Right lung (tissue), 5 donors: Measurements from ENCODE around the gene SUPT4H1. TPM values are rescaled to one million over a fixed set of nuclear protein-coding genes. Genes with fewer than 3 reads are reported as not detected.
"Not testable (repeated sequence)": the region's sequence is repeated elsewhere in the genome, so short reads cannot be mapped to it uniquely, and the experiment has no call there.

Experiments used
- DNase-seq, 2 donors: peaks; one replicate each; pipeline ENCODE4 v3.0.0-alpha.2; 2013
- polyA plus RNA-seq, 5 donors: library from polyadenylated mRNA; unstranded; fragments of 120-200 nt; gene quantifications; one replicate each; pipeline versions ENCODE4 v1.2.1 to v1.2.3, GENCODE V29; 2013; ENCODE audit warnings: inconsistent platforms in 1 of 5, low replicate concordance in 1 of 5; ENCODE audit not compliant: insufficient read length in 5 of 5, insufficient read depth in 1 of 5

The SUPT4H1 gene
- polyA plus RNA-seq, 5 donors: 123 to 142 (median 135) TPM

DNA sequence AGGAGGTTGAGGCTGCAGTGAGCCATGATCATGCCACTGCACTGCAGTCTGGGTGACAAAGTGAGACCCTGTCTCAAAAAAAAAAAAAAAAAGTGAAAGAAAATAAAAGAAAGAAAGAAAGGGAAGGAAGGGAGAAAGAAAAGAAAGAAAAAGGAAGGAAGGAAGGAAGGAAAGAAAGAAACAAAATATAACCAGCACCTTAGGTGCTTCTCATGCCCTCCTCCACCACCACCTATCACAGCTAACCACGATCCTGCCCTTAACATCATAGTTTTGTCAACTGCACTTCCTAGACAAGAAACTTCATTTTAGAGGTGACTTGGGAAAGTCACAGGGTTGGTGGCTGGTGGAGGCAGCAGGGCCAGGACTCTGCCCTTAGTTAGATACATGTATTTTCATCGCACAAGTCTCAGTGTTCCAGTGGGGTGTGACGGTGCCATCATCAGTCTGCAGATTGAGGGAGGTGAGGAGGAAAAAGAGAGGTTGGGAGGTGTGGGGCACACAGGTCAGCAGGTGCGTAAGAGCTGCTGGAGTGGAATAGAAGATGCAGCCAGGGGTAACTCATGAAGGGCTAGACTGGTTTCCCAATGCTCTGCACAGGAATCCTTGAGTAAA lies 10.0 kb downstream of the SUPT4H1 start:
- DNase-seq: no peak

DNA sequence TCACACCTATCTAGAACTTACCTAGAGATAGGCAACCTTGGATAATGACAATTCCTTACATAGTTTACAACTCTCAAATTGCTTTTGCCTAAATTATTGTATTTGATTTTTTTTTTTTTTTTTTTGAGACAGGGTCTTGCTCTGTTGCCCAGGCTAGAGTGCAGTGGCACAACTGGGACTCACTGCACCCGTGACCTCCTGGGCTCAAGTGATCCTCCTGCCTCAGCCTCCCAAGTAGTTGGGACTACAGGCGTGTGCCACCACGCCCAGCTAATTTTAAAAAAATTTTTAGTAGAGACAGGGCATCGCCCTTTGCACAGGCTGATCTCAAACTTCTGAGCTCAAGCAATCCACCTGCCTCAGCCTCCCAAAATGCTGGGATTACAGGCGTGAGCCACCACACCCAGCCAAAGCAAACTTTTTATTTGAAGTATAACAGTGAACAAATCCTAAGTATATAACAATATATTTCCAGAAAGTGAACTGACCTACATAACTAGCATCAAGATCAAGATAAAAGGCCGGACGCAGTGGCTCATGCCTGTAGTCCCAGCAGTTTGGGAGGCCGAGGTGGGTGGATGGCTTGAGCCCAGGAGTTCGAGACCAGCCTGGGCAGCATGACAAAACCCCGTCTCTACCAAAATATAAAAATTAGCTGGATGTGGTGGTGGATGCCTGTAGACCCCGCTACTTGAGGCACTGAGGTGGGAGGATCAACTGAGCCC lies 10.7 kb downstream of the SUPT4H1 start:
- DNase-seq: not testable (repeated sequence)

DNA sequence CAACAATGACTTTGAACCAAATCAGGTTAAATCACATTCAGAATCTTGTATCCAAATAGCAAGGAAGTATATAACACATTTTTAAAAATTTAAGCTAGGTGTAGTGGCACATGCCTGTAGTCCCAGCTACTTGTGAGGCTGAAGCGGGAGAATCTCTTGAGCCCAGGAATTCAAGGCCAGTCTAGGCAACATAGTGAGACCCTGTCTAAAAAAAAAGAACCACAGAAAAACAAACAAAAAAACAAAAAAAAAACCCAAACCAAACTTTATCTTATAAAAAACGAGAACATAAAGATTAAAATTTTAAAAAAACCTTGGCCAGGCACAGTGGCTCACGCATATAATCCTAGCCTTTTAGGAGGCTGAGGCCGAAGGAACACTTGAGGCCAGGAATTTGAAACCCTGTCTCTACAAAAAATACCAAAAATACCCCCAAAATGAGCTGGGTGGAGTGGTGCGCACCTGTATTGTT lies 11.6 kb downstream of the SUPT4H1 start:
- no peak for DNase-seq

DNA sequence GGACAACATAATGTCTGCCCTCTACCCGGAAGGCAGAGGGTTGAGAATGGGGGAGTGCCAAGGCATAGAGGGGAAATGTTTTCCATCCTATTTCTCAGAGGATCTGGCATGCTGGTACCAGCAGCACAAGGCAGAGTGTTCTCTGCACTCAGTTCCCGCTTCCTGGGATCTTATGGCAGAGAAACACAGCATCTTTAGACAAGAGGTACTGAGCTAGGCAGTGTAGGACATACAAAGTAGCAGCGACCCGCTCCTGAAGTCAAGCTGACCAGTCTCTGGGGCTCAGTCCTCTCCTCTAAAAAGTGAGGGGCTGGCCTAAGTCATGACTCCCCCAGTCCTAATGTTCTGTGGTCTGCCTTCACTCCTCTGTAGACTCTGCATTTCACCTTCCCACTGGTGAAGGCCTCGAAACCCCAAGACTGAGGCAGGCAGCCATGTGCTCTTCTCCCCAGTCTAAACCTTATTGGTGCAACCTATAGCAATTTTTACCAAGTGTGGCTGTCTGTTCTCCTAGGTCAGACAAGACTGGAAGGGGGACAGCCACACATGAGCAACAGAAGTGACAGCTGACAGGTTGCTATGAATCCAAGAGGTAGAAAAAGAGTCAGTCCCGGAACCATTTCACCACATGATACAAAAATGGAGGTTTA lies 12.1 kb downstream of the SUPT4H1 start:
- no peak for DNase-seq

DNA sequence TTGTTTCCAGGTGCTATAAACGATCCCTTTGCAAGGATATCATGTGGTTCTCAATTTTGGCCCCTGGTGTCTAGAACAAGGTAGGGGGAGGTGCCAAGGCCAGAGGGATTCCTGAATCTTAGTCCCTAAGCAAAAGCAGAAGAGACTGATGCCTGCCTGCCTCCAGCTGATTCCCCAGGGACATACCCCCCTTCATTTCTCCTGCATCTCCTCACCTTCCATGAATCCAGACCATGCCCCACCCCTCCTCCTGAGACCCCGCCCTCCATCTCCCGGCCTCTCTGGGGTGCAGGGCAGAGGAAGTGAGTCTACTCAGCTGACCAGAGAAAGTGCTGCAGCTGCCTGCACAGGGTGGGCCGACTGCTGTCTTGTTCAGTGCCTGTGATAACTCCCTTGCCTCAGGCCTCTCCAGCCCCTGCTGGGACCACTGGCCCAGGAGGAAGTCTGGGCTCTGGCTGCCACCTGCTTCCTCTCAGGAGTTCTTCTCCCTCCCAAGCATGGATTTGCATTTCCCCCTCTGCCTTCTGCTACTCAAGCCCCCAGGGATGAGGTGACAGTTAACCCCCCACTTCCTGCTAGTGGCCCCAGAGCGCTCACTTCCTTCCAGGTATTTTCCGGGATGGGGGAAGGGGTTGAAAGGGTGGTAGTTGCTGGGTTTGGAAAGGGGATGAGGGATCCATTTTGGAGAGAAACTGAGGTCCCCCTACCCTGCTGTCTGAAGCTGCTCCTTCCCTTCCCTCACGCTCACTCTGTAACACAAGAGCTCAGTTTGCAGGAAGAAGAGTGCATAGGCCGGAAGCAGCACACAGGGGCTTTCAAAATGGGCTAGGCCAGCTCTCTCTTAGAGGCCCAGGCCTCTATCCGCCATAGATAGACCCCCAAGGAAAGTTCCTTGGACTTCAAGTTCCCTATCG lies 12.9 kb downstream of the SUPT4H1 start:
- DNase-seq: no peak

DNA sequence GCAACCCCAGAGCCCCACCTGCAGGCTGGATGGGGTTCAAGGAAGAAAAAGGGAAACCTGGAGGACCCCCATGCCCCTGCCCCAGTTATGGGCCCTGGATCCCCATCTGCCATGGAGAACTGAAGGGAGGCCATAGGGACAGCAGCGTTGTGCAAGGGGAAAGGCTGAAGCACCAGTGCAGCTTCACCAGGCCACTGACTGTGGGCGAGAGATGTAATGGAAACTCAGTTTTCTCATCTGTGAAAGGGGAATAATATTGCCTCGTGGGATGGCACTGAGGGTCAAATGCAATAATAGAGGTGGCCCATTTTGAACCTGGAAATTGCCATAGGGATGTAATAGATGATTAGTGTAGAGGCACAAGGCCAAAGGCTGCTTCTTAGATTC lies 13.6 kb downstream of the SUPT4H1 start:
- DNase-seq: no peak

DNA sequence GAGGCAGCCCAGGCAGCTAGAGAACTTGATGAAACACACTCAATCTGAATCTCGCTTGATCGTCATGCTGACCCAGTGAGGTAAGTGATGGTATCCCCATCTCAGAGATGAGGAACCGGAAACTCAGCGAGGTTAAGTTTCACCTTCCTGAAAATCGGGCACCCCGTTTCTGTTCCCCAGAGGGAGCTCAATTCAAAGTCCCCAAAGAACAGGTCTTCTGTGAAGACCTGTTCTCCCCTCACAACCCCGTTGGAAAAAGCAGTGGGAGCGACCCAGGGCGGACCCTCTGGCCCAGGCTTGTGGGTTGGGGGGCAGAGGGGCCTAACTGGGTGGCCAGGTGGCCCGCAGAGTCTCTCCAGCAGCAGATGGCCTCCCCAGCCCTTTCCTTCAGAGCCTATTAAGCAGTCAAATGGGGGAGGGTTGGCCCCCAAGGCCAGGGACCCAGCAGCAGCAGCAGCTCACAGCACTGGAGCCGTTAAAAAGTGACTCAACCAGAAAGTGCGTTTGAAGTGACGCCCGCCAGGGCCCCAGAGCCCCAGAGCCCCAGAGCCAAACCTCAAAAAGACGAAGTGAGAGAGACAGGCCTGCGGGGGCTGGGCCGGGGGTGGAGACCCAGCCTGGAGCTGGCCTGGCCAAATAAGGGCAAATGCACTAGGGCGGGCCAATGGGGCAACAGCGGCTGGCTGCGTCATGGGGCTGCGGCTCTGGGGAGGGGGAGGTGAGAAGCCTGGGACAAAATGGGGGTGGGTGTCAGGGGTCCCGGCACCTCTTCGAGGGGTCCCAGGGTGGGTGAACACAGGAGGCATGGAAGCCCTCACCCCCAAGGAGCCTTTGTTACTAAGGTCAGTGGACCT lies 14.2 kb downstream of the SUPT4H1 start:
- DNase-seq: peak; percentile 69 to 73

DNA sequence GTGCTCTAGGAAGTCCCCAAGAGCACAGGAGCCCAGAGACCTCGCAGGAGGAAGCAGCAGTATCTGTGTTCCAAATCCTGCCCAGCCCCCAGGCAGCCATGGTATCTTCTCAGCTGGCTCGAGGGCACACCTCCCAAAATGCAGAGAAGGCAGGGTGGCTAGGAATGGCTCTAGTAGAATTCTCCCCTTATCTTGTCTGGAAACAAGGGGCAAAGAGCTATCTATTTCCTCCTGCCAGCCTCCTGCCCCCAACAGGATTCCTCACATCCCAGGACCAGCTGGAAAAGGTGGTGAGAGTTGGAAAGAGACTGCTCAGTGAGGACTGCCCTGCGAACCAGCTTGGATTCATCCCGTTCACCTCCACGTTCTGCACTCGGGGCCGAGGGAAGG lies 14.8 kb downstream of the SUPT4H1 start:
- DNase-seq: no peak

DNA sequence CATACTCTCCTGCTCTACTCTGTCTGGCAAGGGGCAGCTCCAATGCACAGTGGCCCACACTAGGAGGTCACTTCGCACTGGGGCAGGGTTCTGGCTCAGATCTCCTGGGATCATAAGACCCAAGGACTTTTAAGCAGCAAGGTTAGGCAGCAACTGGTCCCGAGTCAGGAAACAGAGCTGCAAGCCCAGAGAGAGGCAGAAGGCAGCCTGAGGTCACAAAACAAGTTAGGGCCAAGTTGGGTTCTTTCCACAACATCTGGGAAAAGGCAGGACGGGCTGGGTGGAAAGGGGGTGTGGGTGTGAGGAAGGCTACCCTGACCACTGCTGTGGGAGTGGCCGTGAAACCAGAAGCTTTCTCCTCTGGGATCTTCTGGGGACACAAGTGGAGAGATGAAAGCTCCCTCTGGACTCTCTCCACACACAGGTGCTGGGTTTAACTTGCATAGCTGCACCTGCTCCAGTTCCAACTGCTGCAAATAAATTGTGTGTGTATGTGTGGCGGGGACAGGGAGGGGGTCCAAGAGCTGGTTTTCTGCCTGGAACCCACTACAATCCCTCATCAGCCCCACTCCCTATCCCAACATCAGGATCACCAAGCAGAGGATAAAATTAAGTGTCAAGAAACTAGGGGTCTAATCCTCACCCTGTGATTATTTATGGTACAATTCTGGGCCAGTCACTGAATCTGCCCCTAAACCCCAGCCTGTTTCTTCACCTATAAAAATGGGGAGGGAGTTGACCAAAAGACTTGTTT lies 15.4 kb downstream of the SUPT4H1 start:
- no peak for DNase-seq

DNA sequence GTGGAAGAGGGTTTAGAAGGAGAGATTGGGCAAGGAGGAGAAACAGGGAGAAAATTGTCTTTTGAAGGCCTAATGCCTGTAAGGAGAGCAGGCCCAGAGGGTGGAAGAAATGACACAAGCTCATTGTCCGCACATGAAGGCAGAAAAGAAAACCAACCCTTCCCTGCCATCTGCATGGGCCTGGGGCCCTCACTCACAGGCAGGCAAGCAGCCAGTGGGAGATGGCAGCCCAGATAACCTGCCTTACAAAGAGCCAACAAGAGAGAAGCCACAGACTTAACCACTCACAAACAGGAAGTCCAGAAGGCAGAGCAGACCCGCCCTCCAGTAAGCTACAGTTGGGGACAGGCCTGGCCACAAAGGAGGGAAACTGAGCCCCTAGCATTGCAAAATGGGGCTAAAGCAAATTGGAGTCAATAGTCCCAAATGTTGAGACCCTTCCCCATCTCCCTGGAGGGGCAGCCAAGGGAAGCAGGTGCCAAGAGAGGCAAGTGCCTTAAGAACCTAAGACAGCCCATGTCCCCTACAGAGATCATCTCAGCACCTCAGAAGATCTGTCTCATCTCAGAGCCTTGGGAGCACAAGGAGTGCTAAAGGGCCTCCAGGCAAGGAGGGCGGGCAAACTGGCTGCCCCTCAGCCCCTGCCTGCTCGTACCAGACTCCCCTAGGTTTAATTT lies 16.1 kb downstream of the SUPT4H1 start:
- DNase-seq: no peak

DNA sequence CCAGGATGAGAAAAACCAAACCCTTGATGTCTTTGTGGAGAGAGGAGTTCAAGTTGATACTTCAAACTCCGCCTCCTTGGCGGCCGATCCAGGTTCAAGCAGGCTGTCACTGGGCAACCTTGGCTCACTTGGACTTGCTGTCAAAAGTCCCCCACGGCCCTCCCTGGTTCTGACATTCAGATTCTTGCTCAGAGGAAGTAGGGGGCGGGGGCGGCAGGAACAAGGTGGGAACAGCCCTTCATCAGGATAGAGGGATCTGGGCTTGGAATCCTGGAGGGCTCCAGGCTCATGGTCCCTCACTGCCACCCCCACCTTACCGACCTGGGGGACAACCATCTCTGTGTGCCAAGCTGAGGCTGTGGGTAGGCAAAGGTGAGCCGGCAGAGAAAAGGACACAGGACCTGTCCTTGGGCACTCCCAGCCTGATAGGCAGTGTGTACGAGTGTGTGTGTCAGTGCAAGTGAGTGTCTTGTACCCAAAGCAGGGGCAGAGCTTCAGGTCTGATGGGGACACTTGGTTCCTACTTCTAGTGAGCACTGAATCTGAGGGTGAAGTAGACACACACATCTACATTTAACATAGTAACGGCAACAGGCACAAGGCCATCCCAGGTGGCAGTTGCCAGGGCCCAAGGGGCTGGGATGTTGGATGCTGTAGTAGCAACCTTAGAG lies 16.8 kb downstream of the SUPT4H1 start:
- DNase-seq: no peak

DNA sequence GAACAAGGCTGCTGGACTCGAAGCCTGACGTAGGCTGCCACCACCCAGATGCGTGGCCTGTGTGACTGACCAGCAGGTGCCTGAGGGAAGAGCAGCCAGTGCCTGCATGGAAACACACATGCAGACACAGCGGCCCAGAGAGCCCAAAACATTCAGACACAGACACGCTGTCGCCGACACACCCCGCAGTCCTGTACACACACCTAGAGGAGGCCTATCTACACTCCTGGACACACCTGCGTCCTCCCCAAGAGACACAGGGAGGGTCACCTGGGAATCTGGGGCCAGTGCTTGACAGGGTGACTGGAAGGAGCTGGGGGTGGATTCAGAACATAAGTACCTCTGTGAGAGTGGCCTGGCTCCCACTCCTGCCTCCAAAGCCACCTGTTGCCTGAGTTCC lies 17.3 kb downstream of the SUPT4H1 start:
- no peak for DNase-seq

DNA sequence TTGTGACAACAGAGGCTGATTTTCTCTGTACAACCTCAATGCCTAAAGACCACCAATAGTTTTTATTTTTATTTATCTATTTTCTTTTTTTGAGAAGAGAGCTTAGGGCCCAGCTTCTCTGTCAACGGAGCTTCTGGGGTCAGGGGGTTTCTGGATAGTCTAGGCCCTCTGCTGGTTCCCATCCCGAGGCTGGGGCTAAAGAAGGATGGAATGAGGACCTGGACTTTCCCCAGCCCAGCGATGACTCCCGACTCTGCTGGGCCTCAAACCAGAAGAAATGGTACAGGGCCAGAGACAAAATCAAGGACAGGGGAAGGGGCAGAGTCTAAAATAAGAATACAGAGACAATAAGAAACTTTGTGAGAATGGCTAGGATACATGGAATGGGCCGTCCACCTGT lies 17.7 kb downstream of the SUPT4H1 start:
- no peak for DNase-seq

DNA sequence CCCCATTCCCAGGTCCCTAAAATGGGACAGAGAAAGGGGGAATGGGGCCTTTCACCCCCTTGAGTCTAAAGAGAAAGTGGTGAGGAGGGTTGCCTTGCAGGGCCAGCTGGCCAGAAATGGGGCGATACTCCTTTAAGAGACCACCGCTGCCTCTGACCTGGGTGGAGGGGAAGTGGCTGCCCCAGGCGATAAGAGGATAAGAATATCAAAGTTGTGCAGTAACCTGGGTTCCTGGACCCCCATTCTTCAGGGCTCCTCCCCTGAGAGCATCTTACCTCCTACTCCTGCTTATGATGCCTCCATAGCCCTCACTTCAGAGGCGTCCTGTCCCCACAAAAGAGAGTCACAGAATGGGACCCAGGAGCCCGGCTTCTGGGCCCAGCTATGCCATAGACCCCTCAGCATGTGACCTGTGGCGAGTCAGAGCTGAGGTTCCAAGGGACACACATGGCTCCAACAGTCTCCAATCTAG lies 18.2 kb downstream of the SUPT4H1 start:
- no peak for DNase-seq

DNA sequence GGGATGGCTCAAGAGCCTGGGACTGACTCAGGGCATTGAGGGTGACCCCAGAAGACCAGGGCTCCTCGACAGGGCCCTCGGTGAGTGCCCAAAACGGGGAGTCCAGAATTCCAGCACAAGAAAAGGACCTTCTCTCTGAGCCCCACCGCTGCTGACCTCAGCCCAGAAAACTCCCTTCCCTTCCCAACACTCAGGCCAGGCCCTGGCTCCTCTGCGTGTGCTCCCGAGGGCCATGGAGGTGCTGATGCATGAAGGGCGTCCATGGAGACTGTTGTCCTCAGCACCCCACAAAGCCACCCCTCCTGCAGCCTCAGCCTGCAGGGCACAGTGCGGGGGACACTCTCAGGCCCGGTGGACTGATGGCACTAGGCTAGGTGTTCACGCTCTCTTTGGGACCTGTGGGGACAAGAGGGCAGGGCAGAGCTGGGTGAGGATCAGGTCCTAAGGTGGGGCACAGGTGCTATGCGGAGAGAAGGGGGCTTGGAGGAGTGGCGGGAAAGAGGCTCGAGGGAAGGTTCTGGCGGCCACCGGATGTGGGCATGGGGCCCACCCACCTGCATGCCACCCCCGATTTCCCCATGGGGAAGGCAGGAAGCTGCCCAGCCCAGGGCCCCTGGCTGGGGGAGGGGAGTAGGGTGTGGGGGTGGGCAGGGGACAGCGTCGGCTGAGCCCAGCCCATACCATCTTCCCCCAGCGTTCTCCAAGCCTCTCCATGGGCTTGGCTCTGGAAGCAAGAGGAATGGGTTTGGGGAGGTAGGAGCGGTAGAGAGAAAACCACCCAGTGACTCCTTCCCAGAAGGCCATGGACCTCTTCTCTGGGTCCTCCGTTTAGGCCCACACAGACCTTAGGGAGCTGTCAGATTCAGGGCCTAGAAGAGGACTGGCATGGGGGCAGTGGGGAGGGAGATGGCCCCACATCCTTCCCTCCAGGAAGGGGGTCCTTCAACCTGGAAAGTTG lies 18.9 kb downstream of the SUPT4H1 start:
- DNase-seq: no peak

DNA sequence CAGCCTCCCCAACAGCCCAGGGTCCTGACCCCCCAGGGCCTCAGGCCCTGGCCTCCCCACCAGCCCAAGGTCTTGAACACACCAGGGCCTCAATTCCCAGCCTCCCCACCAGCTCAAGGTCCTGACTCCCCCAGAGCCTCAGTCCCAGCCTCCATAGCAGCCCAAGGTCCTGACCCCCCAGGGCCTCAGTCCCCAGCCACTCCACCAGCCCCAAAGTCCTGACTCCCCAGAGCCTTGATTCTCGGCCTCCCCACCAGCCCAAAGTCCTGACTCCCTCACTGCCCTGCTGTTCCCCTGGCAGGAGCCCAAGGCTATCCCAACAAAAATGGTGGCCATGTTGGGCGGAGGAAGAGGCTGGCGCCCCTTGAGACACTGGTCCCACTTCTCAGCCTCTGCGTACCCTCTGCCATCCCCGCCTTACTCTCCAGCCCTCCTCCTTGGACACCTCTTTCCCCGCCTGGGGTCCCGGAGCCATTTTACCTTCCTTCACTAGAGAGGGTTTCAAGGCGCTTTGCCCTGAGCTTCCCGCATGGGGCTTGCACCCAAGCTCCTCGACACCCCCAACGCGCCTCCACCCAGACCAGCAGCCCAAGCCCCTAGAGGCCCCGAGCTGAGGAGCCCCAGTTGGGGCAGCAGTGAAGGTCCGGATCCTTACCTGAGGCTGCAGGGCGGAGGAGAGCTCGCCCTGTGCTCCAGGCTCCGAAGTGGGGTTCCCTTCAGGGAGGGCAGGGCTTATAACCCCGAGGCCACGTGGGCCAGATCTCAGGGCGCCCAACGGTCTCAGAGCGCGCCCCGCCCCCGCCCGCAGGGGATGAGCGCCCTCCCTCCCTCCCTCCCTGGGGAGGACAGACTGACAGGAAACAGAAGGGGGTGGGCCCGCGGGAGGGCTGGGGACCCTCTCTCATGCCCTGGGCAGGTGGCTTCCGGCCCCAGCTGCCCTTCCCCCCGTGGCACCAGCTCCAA lies 19.9 kb downstream of the SUPT4H1 start:
- DNase-seq: no peak
